Activated CD8-positive, alpha-beta memory T cell treated with anti-CD3 and anti-CD28 coated beads, Interleukin-2, amount 50 U/mL, for 24 hours (primary cell): ENCODE data around the gene FGGY.
"Not testable (repeated sequence)": the region's sequence is repeated elsewhere in the genome, so short reads cannot be mapped to it uniquely, and the experiment has no call there.

Experiments used
- DNase-seq: peaks from one replicate; pipeline ENCODE4 v3.0.0-alpha.2; 2020; ENCODE audit errors: extremely low read depth

The FGGY gene

GRCh38 chr1:59703226-59703917, 406.5 kb downstream of the FGGY start:
- DNase-seq, result no peak

- DNase-seq, result no peak
Observed at GRCh38 chr1:59703918-59704378, 407.1 kb downstream of the FGGY start.

- no peak for DNase-seq
Observed at GRCh38 chr1:59704716-59705115, 407.8 kb downstream of the FGGY start.

- no peak for DNase-seq
Observed at GRCh38 chr1:59705466-59706302, 408.8 kb downstream of the FGGY start.

GRCh38 chr1:59706303-59706599, 409.4 kb downstream of the FGGY start:
- DNase-seq, result no peak

- no peak for DNase-seq
Observed at GRCh38 chr1:59707178-59707791, 410.4 kb downstream of the FGGY start.

GRCh38 chr1:59709333-59709732, 412.4 kb downstream of the FGGY start:
- DNase-seq, result no peak

- DNase-seq, result not testable (repeated sequence)
Observed at GRCh38 chr1:59710920-59711319, 414.0 kb downstream of the FGGY start.

GRCh38 chr1:59714219-59714618, 417.3 kb downstream of the FGGY start:
- no peak for DNase-seq

- DNase-seq, result no peak
Observed at GRCh38 chr1:59714966-59715365, 418.1 kb downstream of the FGGY start.

- no peak for DNase-seq
Observed at GRCh38 chr1:59716832-59717231, 419.9 kb downstream of the FGGY start.

GRCh38 chr1:59718064-59718988, 421.4 kb downstream of the FGGY start:
- no peak for DNase-seq

- DNase-seq, result no peak
Observed at GRCh38 chr1:59718989-59719360, 422.1 kb downstream of the FGGY start.

GRCh38 chr1:59720326-59721115, 423.6 kb downstream of the FGGY start:
- DNase-seq, result no peak

GRCh38 chr1:59730302-59730701, 433.4 kb downstream of the FGGY start:
- no peak for DNase-seq

- no peak for DNase-seq
Observed at GRCh38 chr1:59730759-59731478, 434.0 kb downstream of the FGGY start.

GRCh38 chr1:59731591-59731990, 434.7 kb downstream of the FGGY start:
- DNase-seq, result no peak

GRCh38 chr1:59732214-59732955, 435.5 kb downstream of the FGGY start:
- no peak for DNase-seq

- no peak for DNase-seq
Observed at GRCh38 chr1:59733443-59734141, 436.7 kb downstream of the FGGY start.
